Skin epidermis (tissue), 12 donors: Measurements from ENCODE around the gene TEF.
A peak's percentile ranks its signal among the peaks of the same experiment; 100 is the strongest.
"Not testable (repeated sequence)": the region's sequence is repeated elsewhere in the genome, so short reads cannot be mapped to it uniquely, and the experiment has no call there.

ENCODE experiments used
- H3K27ac ChIP-seq, 21 experiments: fragments of 200-600 bp; sonication (generic) in 11 of 21; one replicate each; pipeline ENCODE4 v1.5.0; 2020; ENCODE audit warnings: mild to moderate bottlenecking in 3 of 21, inconsistent platforms in 2 of 21, moderate library complexity in 2 of 21
- H3K4me3 ChIP-seq, 7 experiments: fragments of 200-600 bp; sonication (generic) in 2 of 7; one replicate each; pipeline ENCODE4 v1.5.0; 2020; ENCODE audit warnings: inconsistent platforms in 2 of 7, mild to moderate bottlenecking in 2 of 7, moderate library complexity in 1 of 7

TEF gene

DNA sequence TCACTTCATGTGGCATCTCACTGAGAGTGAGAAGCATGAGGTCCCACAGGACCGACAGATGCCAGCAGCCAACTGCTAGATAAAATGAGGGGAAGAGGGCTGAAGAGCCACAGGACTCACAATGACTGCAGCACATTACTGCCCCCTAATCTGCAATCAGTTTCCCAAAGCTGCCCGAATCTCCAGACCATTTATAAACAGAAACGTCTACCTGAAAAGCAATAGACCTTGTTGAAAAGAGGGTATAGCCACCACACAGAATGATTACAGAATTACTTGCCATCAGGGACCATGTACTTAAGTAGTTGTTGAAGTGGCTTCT is 12.4 kb upstream of the TEF start:
- Histone ChIP-seq H3K4me3 (peak overlapping the region in 1 of 7 experiments; percentile 53), H3K27ac (peak overlapping the region in 4 of 21 experiments; percentile 57 to 81 (median 72))

- Histone ChIP-seq H3K4me3 (peak overlapping the region in 1 of 7 experiments; percentile 53), H3K27ac (peak overlapping the region in 1 of 21 experiments; percentile 68)
These were observed 11.9 kb upstream of the TEF start for GRCh38 chr22:41369837-41370236.

- Histone ChIP-seq H3K27ac (peak overlapping the region in 1 of 21 experiments; percentile 11), H3K4me3 (no peak overlapping the region)
These were observed 3.9 kb upstream of the TEF start for GRCh38 chr22:41377846-41378245.

DNA sequence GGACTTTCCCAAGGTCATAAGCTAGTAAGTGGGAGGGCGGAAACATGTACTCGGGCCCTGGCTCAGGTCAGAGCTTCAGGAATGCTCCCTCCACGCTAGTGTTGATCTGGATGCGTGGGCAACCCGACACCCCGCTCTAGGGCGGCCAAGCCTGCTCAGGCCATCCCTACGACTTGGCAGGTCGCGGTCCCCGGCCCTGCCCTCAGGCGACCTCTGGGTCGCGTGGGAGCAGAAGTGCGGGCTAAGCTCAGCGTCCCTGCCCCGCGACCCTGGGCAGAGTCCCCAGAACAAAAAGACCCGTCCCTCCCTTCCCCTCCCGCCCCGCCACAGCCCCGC is 781 bp upstream of the TEF start:
- peak overlapping the region; percentile 80 to 95 (median 87) for H3K4me3 ChIP-seq
- H3K27ac ChIP-seq: peak overlapping the region; percentile 45 to 100 (median 96)

DNA sequence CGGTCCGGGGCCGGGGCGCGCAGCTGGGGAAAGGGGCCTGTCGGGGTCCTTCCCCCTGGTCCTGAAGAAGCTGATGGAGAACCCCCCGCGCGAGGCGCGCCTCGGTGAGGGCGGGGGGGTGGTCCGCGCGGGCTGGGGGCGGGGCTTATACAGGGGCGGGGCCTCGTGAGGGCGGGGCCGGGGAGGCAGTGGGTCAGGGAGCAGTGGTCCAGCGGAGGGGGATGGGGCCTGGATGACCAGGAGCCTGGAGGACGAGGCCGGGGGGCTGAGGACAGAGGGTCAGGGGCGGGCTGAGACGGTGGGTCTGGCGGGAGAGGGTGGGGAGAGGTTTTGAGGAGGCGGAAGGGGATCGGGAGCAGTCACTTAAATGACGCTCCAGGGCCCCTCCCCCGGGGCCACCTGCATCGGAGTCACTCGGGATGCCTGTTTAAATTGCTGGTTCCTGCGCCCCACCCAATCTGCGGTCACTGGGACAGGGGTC is 396 bp downstream of the TEF start:
- H3K4me3 ChIP-seq: peak overlapping the region; percentile 80 to 95 (median 87)
- peak overlapping the region; percentile 86 to 100 (median 96) for H3K27ac ChIP-seq

- H3K4me3 ChIP-seq: peak overlapping the region; percentile 80 to 95 (median 87)
- H3K27ac ChIP-seq: peak overlapping the region; percentile 34 to 100 (median 96)
These were observed 868 bp downstream of the TEF start for GRCh38 chr22:41382610-41383009.

DNA sequence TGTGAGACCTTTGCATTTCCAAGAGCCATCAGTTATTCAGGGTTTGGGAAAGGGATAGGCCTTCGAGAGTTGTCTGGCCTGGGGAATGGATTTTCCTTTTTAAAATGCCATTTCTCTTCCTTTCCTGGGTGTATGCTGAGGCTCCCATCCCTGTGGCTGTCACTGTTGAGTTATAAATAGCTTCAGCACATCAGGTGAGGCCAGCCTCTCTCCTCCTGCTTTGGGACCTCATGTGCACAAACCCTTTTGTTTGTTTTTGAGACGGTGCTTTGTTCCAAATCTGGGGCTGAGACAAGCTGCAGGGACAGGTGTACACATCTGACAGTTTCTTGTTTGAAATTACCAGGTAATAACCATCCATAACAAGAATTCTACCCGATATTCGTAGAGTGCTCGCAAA is 1.3 kb downstream of the TEF start:
- Histone ChIP-seq H3K27ac (peak overlapping the region in 16 of 21 experiments; percentile 90 to 100 (median 96)), H3K4me3 (peak overlapping the region in 6 of 7 experiments; percentile 80 to 95 (median 88))

GRCh38 chr22:41384128-41384527 is 2.4 kb downstream of the TEF start:
- peak overlapping the region in 7 of 21 experiments; percentile 6 to 99 (median 32) for H3K27ac ChIP-seq
- no peak overlapping the region for H3K4me3 ChIP-seq

DNA sequence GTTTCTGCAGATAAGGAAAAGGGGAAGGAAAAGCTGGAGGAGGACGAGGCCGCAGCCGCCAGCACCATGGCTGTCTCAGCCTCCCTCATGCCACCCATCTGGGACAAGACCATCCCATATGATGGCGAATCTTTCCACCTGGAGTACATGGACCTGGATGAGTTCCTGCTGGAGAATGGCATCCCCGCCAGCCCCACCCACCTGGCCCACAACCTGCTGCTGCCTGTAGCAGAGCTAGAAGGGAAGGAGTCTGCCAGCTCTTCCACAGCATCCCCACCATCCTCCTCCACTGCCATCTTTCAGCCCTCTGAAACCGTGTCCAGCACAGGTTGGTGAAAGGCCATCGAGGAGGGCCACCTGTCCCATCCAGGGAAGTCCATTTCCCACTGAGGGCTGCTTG is 5.6 kb downstream of the TEF start:
- Histone ChIP-seq H3K4me3 (no peak overlapping the region), H3K27ac (no peak overlapping the region)

- Histone ChIP-seq H3K27ac (peak overlapping the region in 8 of 21 experiments; percentile 12 to 66 (median 30)), H3K4me3 (no peak overlapping the region)
These were observed 12.2 kb downstream of the TEF start for GRCh38 chr22:41394012-41394356.

GRCh38 chr22:41395531-41396240 is 13.9 kb downstream of the TEF start:
- no peak overlapping the region for H3K4me3 ChIP-seq
- peak overlapping the region in 2 of 21 experiments; percentile 17 for H3K27ac ChIP-seq

DNA sequence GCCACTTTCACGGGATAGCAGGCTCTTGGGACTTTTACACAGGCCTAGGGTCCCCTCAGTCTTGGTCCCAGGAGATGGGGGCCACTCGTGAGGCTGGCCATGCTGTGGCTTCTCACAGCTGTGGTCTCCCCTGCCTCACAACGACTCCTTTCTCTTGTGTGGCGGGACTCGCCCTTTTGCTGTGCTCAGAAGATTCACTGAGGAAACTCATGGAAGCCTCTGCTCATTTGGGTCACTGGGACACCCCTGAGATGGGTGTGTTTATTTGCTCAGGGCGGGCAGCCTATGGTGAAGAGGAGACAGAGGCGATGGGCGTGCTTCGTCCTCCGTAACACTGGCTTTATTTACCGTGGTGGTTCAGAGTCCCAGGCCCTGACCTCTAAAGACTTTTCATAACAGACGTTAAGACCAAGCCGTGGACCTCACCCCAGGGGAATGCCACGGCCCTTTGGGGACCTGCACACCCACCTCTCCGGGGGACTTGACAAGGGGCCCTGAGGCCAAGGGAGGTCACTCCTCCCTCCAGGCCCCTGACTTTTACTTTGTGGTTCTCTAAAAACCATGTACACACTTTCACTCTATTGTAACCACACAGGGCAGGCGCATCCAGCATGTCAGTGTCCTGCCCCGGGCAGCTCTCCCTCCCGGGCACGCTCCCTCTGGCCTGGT is 15.5 kb downstream of the TEF start:
- H3K4me3 ChIP-seq: no peak overlapping the region
- H3K27ac ChIP-seq: no peak overlapping the region

- Histone ChIP-seq H3K4me3 (no peak overlapping the region), H3K27ac (no peak overlapping the region)
These were observed 17.2 kb downstream of the TEF start for GRCh38 chr22:41398921-41399320.

GRCh38 chr22:41401781-41402648 is 20.3 kb downstream of the TEF start:
- Histone ChIP-seq H3K4me3 (no peak overlapping the region), H3K27ac (peak overlapping the region in 7 of 21 experiments; percentile 3 to 49 (median 26))

GRCh38 chr22:41402851-41403250 is 21.1 kb downstream of the TEF start:
- H3K4me3 ChIP-seq, H3K27ac ChIP-seq: not testable (repeated sequence)

GRCh38 chr22:41403532-41404318 is 22.0 kb downstream of the TEF start:
- H3K4me3 ChIP-seq: no peak overlapping the region
- H3K27ac ChIP-seq: peak overlapping the region in 1 of 21 experiments; percentile 12

DNA sequence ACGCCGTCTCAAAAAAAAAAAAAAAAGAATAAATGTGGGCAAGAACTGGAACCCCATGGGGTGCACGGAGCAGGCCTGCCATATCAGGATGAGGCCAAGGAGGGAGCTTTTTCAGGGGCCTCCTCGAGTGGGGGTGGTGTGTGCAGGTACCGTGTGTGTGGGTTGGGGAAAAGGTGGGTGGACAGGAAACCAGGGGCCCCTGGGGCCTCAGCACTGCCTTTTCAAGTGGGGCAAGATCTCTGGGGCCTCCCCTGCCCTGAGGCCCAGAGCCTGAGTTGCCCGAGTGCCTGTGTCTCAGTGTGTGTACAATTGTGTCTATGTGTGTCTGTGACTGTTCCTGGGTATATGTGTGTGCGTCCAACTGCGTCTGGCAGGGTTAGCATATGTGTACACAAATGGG is 23.8 kb downstream of the TEF start:
- Histone ChIP-seq H3K27ac (peak overlapping the region in 1 of 21 experiments; percentile 21), H3K4me3 (no peak overlapping the region)

GRCh38 chr22:41406410-41406809 is 24.7 kb downstream of the TEF start:
- Histone ChIP-seq H3K4me3 (no peak overlapping the region), H3K27ac (no peak overlapping the region)

DNA sequence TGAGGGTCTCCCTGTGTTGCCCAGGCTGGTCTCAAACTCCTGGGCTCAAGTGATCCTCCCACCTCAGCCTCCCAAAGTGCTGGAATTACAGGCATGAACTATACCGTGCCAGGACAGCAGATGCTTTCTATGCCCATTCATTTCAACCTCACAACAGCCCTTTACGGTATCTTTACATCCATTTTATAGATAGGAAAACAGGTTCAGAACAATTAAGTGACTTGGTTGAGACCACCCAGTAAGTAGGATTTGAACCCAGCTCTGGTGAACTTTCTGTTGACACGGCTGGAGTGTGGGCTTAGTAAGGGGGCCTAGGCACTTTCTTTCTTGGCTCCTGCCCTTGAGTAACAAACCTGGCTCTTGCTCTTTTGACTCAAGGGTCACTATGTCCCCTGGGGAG is 25.7 kb downstream of the TEF start:
- H3K27ac ChIP-seq: no peak overlapping the region

DNA sequence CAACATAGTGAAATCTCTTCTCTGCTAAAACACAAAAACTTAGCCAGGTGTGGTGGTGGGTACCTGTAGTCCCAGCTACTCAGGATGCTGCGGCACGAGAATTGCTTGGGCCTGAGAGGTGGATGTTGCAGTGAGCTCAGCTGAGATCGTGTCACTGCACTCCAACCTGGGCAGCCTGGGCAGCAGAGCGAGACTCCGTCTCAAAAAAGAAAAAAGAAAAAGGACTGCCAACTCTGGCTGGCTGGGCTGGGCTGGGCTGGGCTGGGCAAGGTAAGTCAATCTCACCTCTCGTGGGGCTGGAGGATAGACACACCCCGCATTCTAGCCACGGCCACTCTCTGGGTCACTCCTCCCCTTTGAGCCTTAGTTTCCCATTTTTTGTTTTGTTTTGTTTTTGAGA is 26.9 kb downstream of the TEF start:
- H3K27ac ChIP-seq: no peak overlapping the region
- H3K4me3 ChIP-seq: no peak overlapping the region

More for the DNA sequence above, 25.7 kb downstream of the TEF start:
- no peak overlapping the region for H3K4me3 ChIP-seq
